ENCODE results near the gene MX2.

DNA sequence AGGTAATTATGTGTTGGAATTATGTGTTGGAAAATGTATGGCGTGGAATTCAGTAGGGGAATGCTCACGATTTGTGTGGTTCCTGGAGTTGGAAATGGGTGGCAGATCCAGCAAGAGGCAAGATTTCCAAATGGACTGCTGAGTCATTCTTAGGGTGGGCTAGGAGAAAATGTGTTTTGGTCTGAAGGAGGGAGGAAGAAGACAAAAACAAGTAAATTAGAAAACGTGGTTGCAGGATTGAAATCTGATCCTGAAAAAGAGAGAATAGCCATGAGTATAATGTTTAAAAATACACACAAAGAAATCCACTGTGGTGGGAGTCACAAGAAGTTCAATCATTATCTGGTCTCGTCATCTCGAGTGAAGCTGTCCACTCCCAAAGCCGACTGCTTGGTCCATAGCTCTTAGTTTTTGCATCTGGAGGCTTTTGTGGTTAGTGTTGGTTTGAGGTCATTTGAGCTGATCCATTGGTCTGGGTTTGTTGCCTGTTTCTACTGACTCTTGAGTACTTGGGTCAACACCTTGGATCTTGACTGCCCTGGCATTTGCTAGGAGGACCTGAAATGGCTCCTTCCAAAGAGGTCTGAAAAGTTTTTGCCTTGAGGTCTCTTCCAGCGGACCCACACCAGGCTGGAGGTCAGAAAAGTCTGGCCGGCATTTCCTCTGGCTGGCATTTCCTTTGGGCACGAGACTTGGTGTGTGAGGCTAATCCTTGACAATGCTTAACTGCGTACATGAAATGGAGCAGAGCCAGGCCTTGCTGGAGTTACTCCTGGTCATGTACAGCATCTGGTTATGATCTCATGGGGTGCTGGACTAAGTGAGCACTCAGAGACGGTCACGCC, 9.2 kb downstream of the MX2 start:
- TF ChIP-seq, protein P1, sequence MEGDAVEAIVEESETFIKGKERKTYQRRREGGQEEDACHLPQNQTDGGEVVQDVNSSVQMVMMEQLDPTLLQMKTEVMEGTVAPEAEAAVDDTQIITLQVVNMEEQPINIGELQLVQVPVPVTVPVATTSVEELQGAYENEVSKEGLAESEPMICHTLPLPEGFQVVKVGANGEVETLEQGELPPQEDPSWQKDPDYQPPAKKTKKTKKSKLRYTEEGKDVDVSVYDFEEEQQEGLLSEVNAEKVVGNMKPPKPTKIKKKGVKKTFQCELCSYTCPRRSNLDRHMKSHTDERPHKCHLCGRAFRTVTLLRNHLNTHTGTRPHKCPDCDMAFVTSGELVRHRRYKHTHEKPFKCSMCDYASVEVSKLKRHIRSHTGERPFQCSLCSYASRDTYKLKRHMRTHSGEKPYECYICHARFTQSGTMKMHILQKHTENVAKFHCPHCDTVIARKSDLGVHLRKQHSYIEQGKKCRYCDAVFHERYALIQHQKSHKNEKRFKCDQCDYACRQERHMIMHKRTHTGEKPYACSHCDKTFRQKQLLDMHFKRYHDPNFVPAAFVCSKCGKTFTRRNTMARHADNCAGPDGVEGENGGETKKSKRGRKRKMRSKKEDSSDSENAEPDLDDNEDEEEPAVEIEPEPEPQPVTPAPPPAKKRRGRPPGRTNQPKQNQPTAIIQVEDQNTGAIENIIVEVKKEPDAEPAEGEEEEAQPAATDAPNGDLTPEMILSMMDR (IDR thresholded peaks at IDR 0.05; ENCODE audit: low read depth, low read length), result no peak
- TF ChIP-seq EZH2phosphoT487 (IDR thresholded peaks at IDR 0.05; ENCODE audit: low read depth), result no peak
